Kidney capillary endothelial cell (primary cell): ENCODE measurements around the gene YBX1.
"Not testable (repeated sequence)": the region's sequence is repeated elsewhere in the genome, so short reads cannot be mapped to it uniquely, and the experiment has no call there.

Experiments
- DNase-seq: peaks from one replicate; pipeline ENCODE4 v3.0.0-alpha.2; 2018; ENCODE audit warnings: low spot score

The YBX1 gene

GRCh38 chr1:42681741-42682483 is at the start of gene YBX1:
TSS of gene YBX1 (plus strand) at chr1:42682418. CDS start at chr1:42682566, 148 bp downstream.
- DNase-seq: peak; percentile 99

- no peak for DNase-seq
Measured at GRCh38 chr1:42639116-42639515, 43.1 kb upstream of the YBX1 start.

- peak; percentile 49 for DNase-seq
Measured at GRCh38 chr1:42646056-42646455, 36.2 kb upstream of the YBX1 start.

GRCh38 chr1:42657201-42657600 is 25.0 kb upstream of the YBX1 start:
- no peak for DNase-seq

GRCh38 chr1:42657981-42658876 is 24.0 kb upstream of the YBX1 start, which contains the start of gene PPIH:
TSS of gene PPIH (plus strand) at chr1:42658423. CDS start at chr1:42658447, 24 bp downstream.
- DNase-seq: peak; percentile 88

- peak; percentile 24 for DNase-seq
Measured at GRCh38 chr1:42658877-42659337, 23.3 kb upstream of the YBX1 start.

- no peak for DNase-seq
Measured at GRCh38 chr1:42660907-42661500, 21.2 kb upstream of the YBX1 start.

GRCh38 chr1:42669936-42670335 is 12.3 kb upstream of the YBX1 start:
- no peak for DNase-seq

GRCh38 chr1:42670425-42670824 is 11.8 kb upstream of the YBX1 start:
- DNase-seq: no peak

GRCh38 chr1:42674214-42674613 is 8.0 kb upstream of the YBX1 start:
- DNase-seq: peak; percentile 8

- DNase-seq: no peak
Measured at GRCh38 chr1:42674682-42675081, 7.5 kb upstream of the YBX1 start.

- no peak for DNase-seq
Measured at GRCh38 chr1:42675467-42675866, 6.8 kb upstream of the YBX1 start.

GRCh38 chr1:42676534-42677087 is 5.6 kb upstream of the YBX1 start:
- no peak for DNase-seq

DNA sequence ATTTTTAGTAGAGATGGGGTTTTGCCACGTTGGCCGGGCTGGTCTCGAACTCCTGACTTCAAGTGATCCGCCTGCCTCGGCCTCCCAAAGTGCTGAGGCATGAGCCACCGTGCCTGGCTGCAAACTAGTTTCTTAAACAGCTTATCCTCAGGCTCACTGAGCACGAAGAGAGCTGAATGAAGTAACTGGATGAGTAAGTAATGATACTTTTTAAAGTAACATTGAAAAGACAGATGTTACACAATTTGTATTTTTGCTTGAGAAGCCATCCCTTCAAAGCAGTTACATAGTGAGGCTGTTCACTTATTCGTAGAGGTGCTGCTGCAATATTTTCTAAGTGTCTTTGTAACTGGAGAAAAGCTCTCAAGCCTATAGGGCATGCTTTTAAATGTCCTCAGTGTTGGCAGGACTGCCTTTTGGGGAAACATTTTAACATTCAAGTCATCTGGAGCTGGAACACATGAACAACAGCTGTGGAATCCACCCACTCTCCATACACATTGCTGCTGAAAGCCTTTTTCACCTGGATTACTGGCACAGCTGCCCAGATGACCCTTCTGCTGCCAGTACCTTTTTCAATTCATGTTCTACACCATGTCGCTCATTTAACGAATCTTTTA is 2.7 kb upstream of the YBX1 start:
- no peak for DNase-seq

DNA sequence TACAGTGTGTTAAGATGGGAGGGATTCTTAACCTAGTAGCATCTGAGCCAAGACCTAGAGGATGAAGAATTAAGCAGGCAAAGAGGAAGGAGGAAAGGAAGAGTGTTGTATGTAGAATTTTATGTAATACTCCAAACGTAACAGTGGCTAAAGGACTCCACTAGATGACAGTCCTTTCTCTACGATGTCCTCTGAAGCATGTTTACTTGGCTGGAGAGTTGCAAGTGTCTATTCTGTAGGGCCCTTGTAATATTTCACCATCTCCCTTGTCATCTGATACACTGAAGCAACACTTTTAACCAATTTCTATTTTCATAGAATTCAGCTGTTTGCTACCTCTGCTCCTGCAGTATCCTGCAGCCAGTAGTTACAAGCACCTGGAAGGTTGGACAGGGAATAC is 2.2 kb upstream of the YBX1 start:
- no peak for DNase-seq

DNA sequence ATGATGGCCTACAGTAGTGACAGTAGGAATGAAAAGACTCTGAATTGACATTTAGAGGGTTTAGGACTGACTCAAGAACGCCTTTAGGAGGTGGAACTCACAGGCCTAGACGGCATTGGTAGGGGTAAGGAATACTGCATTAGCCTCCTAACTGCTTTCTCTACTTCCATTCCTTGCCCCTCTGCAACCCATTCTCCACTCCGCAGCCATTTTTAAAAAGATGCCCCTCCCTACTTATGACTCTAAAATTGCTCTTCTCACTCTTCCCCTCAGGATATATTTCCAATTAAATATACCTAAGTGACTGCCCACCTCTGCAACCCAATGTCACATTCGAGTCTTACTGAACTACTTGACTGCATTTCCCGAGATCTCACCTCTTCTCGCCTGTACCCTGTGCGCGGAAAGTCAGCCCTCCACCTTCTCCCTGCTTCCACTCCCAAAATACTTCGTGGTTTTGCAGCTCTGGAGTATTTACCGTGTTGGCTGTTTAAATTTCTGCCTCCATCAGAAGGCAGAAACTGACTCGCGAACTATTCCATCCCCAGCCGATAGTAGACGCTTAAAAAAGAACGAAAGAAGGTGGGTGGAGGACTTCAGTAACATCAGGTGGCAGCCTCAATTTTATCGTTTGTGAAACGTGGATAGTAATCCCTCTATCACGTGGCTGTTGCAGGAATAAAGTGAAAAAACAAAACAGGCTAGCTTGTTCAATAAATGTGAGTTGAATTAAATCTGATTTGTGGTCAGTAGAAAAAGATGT is 1.1 kb upstream of the YBX1 start:
- DNase-seq: peak; percentile 17

GRCh38 chr1:42682484-42682738 is 193 bp downstream of the YBX1 start:
- DNase-seq: not testable (repeated sequence)

DNA sequence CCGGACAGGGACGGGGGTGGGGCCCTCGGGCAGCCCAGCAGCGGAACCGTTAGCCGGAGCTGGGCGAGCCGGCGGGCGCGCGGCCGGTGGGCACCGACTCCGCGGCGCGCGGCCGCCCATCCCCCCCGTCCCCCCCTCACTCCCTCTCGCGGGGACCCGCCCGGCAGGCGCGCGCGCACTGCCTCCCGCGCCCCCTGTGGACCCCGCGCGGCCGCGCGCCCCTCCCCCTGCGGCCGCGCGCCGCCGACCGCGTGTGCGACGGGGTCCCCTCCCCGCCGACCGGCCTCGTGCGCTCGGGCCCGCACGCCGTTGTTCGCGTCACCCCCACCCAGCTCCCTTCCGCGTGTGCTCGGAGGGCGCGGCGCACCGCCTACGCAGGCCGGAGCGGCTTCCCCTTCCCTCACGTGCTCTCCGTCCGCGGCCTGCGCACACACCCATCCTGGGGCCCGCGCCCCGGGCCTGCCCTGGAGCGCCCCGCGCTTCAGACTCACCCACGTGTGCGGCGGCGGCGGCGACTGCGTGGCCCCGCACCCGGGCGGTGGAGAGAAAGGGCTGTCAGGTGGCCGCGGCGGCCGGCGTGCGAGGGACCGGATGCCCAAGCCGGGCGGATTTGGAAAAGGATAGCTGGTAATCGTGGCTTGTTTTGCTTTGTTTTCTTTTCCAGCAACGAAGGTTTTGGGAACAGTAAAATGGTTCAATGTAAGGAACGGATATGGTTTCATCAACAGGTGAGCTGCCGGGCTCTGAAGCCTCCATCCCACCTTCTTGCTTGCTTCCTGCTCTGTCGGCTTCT is 717 bp downstream of the YBX1 start:
- DNase-seq: peak; percentile 29

GRCh38 chr1:42684139-42684538 is 1.9 kb downstream of the YBX1 start:
- no peak for DNase-seq

DNA sequence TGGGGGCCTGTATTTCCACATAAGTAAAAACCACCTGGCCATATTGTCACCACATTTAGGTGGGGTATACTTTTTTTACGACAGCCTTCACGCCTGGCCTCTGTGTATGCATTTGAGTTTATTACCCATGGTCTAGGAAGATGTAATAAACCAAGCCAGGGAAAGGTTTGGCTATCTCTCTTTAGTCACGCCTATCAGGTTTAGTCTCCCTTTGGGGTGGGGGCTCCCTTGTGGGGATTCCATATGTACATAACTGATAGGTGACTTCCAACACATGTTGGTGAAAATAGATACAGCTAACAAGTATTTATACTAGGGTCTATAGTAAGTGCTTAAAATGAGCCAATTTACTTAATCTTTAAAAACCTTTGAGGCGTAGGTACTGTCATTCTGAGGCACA is 4.2 kb downstream of the YBX1 start:
- DNase-seq: no peak

DNA sequence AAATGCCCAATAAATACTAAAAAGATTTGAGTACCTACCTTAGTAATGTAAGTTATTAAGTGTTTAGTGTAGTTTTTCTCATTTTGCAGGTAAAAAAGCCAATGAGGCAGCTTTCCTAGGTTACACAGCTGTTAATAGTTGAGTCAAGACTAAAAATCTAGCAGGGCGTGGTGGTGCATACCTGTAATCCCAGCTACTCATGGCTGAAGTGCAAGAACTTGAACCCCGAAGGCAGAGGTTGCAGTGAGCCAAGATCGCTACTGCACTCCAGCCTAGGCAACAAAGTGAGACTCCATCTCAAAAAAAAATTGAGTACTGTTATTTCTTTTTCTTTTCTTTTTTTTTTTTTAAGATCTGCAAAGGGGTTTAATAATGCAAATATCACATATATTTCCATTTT is 7.7 kb downstream of the YBX1 start:
- no peak for DNase-seq
